NCI-H187 treated with DMSO at 0.1 percent for 48 hours (cell line): Measurements from ENCODE around the gene RPS6KL1.

ENCODE experiments used
- DNase-seq: peaks from one replicate; lab custom pipeline; 2025; lab: John Stamatoyannopoulos, UW

The RPS6KL1 gene

GRCh38 chr14:74882103-74882920 is 40.7 kb downstream of the RPS6KL1 start:
- DNase-seq = no peak

- DNase-seq = peak; percentile 61
These were observed 41.5 kb downstream of the RPS6KL1 start, which contains the start of gene DLST for GRCh38 chr14:74881431-74882102. DLST (plus strand) TSS chr14:74881916; CDS start chr14:74881954, 38 bp downstream.

DNA sequence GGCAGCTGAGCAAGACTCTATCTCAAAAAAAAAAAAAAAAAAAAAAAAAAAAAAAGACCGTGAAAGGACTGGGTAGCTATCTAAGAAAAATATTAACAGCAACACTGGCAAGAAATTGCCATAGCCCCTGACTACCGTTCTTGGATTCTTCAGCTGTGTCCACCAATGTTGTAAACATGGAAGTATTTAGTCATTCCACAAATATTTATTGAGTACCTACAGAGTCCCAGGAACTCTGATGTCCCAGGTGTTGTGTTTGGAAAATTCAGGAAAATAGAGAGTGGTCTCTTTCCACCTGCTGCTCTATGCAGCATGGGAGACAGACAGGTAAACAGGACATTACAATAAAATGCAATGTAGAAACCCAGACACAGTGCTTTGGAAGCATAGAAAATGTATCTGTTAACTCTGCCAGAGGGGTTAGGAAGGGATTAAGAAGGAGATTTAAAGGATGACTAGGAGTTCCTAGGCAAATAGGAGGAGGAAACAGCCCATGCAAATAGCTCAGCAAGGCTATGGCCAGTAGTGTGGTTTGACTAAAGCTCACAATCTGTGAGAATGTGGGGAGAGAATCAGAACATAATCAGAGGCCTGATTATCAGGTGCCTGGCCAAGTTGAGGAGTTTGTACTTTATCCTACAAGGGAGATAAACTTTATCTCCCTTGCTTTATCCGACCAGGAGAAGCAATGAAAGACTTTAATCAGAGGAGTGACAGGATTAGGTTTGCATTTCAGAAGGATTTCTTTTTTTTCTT is 43.5 kb downstream of the RPS6KL1 start:
- DNase-seq = no peak

DNA sequence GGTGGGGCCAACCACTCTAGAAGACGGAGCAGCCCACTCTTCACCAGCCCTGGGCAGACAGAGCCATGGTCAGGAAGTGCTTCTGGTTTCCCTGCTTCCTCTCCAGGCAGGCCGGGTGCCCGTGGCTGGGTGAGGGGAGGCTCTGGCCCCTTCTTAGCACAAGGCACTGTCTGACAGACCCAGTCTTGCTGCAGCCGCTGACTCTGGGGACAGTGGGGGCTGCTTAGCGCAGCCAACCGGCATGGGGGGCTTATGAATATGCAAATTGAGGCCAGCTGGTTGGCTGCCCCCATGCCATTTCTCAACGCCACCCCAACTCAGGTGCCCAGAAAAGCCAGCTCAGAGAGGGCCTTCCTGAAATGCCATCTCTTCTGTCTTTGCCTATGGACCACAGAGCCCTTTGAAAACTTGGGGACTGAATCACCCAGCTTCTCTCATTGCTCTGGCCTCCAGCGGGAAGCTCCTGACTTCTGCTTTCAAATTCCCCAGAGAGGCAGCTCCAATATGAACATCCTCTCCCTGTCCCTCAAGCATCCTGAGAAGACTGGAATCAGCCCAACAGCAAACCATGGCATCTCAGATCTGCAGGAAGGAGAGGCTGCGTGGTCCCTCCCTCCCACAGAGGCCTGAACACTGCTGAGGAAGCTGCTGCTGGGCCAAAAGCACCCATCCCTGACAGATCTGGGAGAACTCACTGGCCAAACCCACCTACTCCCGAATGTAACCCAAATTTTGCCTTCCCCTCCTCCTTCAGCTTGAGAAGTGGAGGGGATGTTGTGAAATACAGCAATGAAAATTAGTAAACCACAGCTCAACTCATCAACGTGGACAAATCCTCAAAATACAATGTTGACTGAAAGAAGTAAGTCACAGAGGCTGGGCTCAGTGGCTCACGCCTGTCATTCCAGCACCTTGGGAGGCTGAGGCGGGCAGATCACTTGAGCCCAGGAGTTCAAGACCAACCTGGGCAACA is 46.8 kb downstream of the RPS6KL1 start, which contains the start of gene PROX2:
TSS of gene PROX2 (minus strand) at position 205 of the 973 bp plus-strand sequence. CDS start 12,311 bp downstream, outside the sequence.
- DNase-seq = no peak

DNA sequence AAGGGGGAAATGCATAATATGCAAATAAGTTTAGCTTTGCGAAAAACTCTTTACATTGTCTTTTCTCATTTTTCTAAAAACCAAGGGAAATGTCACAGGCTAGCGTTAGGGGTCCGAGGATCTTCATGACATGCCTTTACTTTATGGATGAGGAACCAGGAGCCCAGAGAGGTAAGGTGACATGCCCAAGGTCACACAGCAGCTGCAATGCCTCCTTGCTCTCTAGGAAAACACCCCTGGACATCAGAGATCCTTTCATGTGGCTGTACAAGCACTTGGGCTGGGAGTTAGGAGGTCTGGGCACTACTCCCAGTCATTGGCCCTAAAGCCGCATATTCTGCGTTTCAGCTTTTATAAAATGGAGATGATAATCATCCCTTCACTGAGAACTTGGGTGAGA is 47.9 kb downstream of the RPS6KL1 start:
- DNase-seq = no peak

DNA sequence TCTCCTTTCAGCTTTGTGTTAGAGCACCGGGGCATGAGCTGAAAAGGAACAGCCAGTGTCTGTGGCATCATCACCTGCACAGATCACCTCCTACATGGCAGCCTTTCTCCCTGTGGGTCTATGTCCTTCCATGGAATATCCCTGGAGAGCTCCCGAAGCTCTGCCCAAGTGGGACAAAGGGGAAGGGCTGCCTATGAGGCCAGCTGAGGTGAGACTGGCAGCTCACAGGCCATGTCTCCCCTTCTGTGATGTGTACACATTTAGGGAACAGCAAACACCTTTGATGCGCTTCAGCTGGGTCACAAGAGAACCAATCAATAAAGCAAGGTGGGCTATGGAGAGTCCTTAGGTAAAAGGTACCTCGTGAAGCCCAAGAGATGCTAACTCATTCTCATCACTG is 51.2 kb downstream of the RPS6KL1 start:
- no peak for DNase-seq

DNA sequence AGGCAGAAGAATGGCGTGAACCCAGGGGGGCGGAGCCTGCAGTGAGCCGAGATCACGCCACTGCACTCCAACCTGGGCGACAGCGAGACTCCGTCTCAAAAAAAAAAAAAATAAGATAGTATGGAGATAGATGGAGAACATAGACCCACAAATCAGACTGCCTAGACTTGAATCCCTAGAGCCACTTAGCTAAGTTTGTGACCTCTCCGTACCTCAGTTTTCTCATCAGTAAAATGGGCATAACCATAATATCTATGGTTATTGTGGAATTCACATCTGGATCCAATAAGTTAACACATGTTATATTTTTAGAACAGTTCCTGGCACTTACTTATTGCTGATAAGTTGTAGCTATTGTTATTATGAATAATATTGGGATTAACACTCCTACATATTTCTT is 54.3 kb downstream of the RPS6KL1 start:
- no peak for DNase-seq

- no peak for DNase-seq
These were observed 55.4 kb downstream of the RPS6KL1 start for GRCh38 chr14:74867673-74868072.

DNA sequence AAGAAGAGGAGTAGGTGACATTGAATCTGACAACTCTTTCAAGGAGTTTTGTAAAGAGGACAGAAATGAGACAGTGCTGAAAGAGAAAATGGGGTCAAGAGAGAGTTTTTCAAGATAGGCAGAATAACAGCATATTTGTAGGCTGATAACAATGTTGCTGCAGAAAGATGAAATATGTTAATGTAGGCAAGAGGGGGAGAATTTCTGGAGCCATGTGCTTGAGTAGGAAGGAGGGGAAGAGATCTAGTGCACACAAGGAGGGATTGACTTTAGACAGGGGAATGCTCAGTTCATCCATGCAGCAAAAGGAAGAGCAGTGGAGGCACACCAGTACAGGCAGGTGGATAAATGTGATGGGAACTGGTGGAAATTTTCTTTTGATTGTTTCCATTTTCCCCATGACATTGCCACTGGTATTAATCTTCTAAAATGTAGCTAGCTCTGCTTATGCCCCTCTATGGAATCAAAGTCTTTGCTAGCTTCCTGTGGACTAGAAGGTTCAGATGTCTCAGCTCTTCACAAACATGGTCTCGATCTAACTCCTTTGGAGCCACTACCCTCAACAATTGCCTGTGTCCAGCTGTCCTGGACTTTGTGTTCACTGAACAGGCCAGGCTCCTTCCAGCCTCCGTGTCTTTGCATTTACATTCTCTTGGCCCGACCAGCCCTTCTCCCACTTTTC is 56.2 kb downstream of the RPS6KL1 start:
- DNase-seq = no peak

GRCh38 chr14:74865156-74865555 is 57.9 kb downstream of the RPS6KL1 start:
- no peak for DNase-seq

GRCh38 chr14:74864198-74864597 is 58.9 kb downstream of the RPS6KL1 start:
- DNase-seq = no peak

GRCh38 chr14:74863274-74863673 is 59.8 kb downstream of the RPS6KL1 start:
- DNase-seq = no peak

DNA sequence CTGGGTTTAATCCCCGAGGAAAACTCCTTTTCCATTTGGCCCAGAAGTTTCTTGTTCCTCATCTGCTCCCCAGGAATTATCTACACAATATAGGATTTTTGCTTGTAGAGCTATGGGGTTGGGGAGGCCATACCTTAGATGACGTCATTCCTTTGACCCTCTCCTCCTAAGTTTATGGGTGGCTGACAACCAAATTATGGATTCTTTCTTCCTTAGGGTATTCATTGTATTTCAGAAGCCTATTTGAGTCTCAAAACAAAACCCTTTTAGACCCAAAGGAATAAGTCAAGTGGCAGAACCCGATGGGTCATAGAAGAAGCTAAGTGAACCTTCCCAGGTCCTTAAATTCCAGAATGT is 61.3 kb downstream of the RPS6KL1 start:
- DNase-seq = no peak

DNA sequence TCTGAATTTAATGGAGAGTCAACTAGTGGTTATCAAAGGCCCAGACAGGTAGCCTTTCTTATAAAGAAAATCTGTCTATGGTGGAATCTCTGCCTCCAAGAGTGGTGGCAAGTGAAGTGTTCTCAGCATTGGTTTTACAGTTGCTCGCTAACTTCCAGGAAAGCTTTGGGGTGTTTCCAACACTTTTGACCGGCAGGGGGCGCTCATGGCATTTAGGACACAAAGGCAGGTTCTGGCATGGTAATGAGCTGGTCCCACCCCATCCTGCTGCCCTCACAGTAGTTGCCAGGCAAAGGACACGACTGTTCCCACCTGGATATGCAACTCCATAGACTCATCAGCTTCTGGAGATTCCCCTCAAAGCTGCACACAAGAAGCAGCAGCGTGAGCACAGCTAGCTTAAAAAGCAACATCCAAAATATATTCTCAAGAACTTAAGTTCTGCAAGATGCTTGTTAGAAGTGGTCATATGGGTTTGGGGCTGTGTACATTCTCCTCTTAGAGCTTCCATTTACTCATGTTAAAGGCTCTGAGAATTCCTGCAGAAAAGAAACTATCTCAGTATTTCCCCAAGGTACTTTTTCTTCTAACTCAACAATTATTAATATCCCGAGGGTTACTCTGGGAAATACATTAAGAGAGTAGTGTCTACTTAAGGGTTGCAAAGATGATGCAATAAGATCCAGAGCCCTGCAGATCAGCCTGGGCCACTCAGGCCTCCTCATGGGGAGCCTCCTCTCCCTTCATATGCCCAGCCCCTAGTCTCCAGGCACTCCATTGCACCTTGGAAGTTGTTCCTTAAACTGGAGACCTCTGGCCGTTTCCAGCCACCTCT is 61.9 kb downstream of the RPS6KL1 start:
- DNase-seq = peak; percentile 53

DNA sequence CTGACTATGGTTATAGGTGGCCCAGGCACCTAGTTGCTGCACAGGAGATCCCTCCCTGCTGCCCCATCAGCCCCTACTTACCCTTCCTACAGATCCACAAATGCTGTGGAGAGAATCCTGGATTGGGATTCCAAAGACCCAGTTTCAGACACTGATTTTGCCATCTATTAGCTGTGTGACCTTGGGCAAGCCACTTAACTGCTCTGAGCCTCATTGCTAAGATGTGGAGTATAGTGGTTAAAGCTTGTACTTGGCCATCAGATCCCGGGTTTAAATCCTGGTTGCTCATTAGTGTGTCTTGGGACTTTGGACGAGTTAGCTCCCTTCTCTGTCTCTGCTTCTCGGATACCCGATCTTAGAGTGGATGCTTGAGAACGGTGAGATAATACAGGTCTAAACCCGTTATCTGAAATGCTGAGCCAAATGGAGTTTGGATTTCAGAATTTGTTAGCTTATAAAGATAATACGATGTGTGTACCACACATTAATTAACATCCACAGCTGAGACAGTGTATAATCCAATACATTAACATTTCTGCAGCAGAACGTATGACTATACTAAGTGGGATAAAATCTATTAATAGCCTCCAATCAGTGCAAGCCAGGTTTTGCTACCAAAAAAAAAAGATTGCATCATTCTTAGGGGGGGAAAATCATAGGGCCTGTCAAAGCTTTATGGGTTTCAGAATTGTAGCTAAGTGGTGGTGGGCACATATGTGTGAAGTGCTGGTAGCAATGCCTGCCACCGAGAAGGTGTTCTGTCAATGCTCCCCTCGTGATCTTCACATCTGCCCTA is 63.1 kb downstream of the RPS6KL1 start:
- no peak for DNase-seq

GRCh38 chr14:74858022-74858421 is 65.0 kb downstream of the RPS6KL1 start:
- no peak for DNase-seq

DNA sequence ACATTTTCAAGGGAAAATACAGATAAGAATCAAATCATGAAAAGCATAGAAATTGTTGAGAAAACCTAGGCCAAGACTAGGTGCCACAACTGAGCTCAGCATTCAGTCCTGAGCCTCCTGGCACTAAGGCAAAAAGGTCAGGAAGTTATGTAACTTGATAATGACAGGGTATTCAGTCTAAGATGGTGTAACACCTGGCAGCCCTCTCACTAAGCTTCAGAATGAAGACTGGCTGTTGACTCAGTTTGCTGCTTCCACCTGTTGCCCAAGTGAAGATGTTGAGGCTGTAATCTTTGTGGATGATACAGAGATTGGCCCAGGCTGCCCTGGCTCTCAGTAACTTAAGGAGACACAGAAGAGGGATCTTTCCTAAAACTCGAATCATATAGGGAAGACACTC is 66.7 kb downstream of the RPS6KL1 start:
- DNase-seq = no peak

- no peak for DNase-seq
These were observed 67.1 kb downstream of the RPS6KL1 start for GRCh38 chr14:74855945-74856344.

DNA sequence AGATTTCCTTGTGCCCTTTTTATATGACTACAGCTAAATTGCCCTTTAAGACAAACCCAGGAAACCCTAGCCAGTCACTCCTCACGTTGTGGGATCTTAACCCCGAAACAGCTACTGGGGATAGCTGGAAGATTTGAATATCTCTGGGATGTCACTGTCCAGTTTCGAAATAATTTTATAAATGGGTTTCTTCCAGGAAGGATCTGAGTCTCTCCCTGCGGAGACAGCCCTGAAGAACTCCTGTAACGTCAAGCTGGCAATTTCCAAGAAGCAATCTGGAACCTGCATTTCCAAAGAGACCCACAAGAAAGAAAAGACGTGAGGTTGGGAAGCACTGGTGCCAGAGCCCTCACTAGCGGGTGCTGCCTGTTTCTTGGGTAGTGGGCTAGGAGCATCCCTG is 68.0 kb downstream of the RPS6KL1 start:
- no peak for DNase-seq
